HAP-1 (cell line): Measurements from ENCODE around the gene EGFLAM.

Experiments used
- DNase-seq, 2 experiments: peaks; one replicate each; pipeline ENCODE4 v3.0.0-alpha.2; 2016 to 2020; ENCODE audit warnings: low spot score in 2 of 2
- H3K27me3 ChIP-seq: fragments of 250-450 bp; sonication (Bioruptor Pico); 2 replicates; pipeline ENCODE4 v1.5.1; 2020; ENCODE audit warnings: low read depth, mild to moderate bottlenecking, moderate library complexity
- H3K36me3 ChIP-seq: fragments of 250-450 bp; sonication (Bioruptor Pico); replicated peaks from 2 replicates; pipeline ENCODE4 v1.5.1; 2020; ENCODE audit warnings: mild to moderate bottlenecking
- H3K4me1 ChIP-seq: fragments of 250-450 bp; sonication (Bioruptor Pico); 2 replicates; pipeline ENCODE4 v1.5.1; 2020; ENCODE audit warnings: mild to moderate bottlenecking
- H3K4me3 ChIP-seq: fragments of 250-450 bp; sonication (Bioruptor Pico); 2 replicates; pipeline ENCODE4 v1.5.1; 2020; ENCODE audit warnings: mild to moderate bottlenecking, moderate library complexity
- H3K9me3 ChIP-seq: fragments of 250-450 bp; sonication (Bioruptor Pico); 2 replicates; pipeline ENCODE4 v1.5.1; 2020; ENCODE audit warnings: mild to moderate bottlenecking, moderate library complexity
- in situ Hi-C: fragments of 300-500 bp; cut with MboI; formaldehyde crosslinking; loops from 3 replicates; pipeline ENCODE4 v1.14.3; 2020; ENCODE audit warnings: low sequenced_read_pairs, inconsistent platforms, mixed read lengths

EGFLAM gene

DNA sequence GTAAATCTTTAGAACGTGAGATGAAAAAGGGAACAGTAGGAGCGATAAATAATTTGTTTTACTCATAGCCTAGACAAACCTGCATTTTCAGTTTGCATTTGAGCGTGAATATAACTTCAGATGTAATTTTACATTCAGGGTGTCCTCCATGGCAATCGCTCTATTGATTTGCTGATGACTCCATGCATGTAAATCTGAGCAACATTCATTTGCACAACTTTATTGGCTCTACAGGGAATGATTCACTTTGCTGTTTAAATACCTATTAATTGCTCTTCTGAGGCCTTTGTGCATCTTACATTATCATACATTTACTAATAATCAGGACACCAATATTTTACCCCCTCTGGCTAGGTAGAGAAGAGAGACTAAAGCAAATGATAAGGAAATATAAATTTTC is 122.2 kb downstream of the EGFLAM start:
- peak in 1 of 2 experiments; percentile 27 for DNase-seq
- in situ Hi-C loops: no loop called here
- H3K4me3 ChIP-seq: no peak overlapping the region

DNA sequence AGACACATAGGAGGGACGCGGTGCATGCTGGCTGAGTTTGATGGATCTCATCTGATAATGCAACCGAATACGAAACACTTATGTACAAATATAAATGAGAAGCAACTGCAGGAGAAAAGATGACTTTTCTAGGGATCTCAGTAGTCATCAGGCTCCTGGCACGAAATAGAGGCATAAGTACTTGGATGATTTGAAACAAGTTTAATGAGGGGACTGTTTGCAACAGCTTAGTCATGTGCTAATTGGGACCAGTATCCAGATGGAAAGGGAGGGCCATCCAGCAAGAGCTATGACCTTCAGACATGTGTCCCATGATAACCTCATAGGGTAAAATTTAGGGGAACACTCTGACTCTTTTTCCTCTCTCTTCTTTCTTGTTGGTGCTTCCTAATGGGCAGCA is 123.0 kb downstream of the EGFLAM start:
- Histone ChIP-seq H3K4me1 (no peaks in the 10 kb centered on the region), H3K4me3 (no peak overlapping the region), H3K36me3 (no peaks in the 10 kb centered on the region), H3K9me3 (no peaks in the 10 kb centered on the region), H3K27me3 (no peaks in the 10 kb centered on the region)
- in situ Hi-C loops: no loop called here
- DNase-seq: no peak

More for the DNA sequence above, 122.2 kb downstream of the EGFLAM start:
- H3K27me3 ChIP-seq: no peaks in the 10 kb centered on the region
- no peaks in the 10 kb centered on the region for H3K4me1 ChIP-seq
- no peaks in the 10 kb centered on the region for H3K36me3 ChIP-seq
- no peaks in the 10 kb centered on the region for H3K9me3 ChIP-seq

DNA sequence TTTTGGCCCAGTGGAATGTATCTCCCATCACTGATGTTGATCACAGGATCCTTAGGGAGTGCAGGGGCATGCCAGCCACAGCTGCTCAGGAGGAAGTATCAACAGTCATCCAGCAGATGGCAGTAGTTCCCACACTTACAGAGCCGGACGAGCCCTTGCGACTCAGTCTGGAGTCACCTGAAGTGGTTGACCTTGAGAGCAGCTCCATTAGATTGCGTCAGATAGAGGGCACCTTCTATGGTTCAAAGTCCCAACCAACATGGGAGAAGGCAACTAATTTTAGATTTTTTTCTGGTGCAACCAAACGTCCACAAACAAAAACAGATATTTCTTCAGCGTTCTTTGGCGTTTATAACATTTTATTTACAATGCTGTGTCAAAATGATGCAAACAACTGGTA is 124.5 kb downstream of the EGFLAM start:
- Histone ChIP-seq H3K4me1 (no peaks in the 10 kb centered on the region), H3K36me3 (no peaks in the 10 kb centered on the region), H3K9me3 (no peaks in the 10 kb centered on the region), H3K4me3 (no peak overlapping the region), H3K27me3 (no peaks in the 10 kb centered on the region)
- DNase-seq: peak; percentile 67 to 79
- in situ Hi-C loops: no loop called here

DNA sequence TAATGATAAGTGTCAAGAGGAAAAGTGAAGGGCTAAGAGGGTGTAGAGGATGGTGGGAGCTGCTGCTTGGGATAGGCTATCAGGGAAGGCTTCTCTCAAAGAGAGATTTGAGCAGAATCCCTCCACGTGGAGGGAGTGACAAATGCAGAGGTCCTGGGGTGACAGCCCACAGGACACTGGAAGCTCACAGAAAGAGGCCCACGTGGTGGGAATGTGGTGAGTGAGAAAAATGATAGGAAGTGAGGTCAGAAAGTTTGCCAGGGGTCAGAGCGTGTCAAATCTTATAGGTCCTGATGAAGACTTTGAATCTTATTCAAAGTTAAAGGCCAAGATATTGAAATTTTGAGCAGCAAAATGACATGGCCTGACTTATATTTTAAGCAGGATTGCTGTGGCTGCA is 125.3 kb downstream of the EGFLAM start:
- Histone ChIP-seq H3K36me3 (no peaks in the 10 kb centered on the region), H3K4me1 (no peaks in the 10 kb centered on the region), H3K4me3 (no peak overlapping the region), H3K27me3 (no peaks in the 10 kb centered on the region), H3K9me3 (no peaks in the 10 kb centered on the region)
- no peak for DNase-seq
- in situ Hi-C loops: no loop called here

DNA sequence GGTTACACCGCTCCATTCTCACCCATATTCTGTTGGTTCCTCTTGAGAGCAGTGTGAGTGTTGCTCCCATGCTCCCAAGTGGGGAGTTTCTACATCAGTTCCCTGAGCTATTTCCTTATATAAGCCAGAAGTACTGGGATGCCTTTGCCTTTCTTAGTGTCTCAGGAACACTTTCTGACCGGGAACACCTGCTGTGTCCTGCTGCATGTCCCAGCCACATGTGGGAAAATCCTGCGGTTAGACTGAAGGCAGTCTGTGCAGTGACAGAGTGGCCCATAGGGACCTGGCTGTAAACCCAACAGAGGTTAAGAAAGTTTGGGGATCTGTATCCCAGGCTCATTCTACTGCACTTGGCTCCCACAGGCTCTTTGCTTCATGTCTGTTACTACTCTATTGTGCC is 126.0 kb downstream of the EGFLAM start:
- Histone ChIP-seq H3K9me3 (no peaks in the 10 kb centered on the region), H3K36me3 (no peaks in the 10 kb centered on the region), H3K4me3 (no peak overlapping the region), H3K27me3 (no peaks in the 10 kb centered on the region), H3K4me1 (no peaks in the 10 kb centered on the region)
- in situ Hi-C loops: no loop called here
- DNase-seq: no peak

DNA sequence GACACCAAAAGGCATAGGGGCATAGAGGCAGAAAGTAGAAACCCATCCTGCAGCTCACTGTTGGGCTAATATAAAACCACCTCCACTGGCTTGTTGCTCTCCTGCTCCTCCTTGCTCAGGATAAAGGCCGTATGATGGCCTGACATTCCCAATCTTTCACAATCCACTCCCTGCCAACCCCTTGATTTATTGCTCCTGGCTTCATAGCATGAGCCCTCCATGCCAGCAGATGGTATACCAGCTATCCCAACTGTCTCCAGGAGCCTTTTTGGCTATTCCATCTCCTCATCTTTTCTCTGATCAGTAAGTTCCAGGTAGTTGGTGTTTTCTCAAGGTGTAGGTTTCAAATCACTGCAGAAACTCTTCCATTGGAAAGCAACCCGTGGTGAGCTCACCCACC is 128.8 kb downstream of the EGFLAM start:
- Histone ChIP-seq H3K9me3 (no peaks in the 10 kb centered on the region), H3K36me3 (no peaks in the 10 kb centered on the region), H3K4me3 (no peak overlapping the region), H3K4me1 (no peaks in the 10 kb centered on the region), H3K27me3 (no peaks in the 10 kb centered on the region)
- no peak for DNase-seq
- in situ Hi-C loops: no loop called here

DNA sequence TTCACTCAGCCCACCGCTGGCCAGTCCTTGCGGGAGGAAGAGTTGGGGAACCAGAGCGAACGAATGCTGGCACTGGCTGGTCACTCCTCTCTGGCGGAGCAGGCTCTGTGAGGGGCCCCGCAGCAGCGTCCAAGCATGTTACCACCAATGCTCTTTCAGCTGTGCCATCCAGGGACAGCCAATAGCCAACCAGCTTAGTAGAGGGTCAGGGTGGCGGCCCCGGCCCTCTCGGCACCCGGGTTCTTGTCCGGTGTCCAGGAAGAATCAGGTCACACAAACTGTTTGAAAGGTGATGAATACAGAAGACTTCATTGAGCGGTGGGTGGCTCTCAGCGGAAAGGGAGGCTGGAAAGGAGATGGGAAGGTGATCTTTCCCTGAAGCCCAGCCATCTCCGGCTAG is 135.3 kb downstream of the EGFLAM start:
- Histone ChIP-seq H3K27me3 (no peaks in the 10 kb centered on the region), H3K36me3 (no peaks in the 10 kb centered on the region), H3K9me3 (no peaks in the 10 kb centered on the region), H3K4me1 (no peaks in the 10 kb centered on the region), H3K4me3 (no peak overlapping the region)
- DNase-seq: no peak
- in situ Hi-C loops: no loop called here

DNA sequence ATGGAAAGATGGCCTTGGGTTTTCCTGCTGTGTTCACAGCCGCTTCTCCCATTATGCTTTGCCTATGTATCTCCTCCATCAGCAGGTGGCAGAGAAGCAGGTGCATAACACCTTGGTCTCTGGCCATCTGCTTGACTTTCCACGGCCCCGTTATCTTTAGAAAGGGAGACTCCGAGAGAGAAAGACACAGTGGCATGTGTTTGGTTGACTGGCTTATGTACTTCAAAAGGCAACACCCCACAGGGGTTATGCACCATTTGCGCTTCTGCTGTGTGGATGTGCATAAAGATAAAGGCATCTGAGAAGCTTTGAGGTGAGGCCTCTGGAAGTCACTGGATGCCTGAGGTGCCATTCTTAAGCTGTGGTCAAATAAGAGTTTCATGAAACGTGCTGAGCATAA is 138.4 kb downstream of the EGFLAM start:
- no peak for DNase-seq
- no peaks in the 10 kb centered on the region for H3K36me3 ChIP-seq
- in situ Hi-C loops: no loop called here
- H3K4me3 ChIP-seq: no peak overlapping the region
- H3K9me3 ChIP-seq: no peaks in the 10 kb centered on the region
- H3K27me3 ChIP-seq: no peaks in the 10 kb centered on the region
- H3K4me1 ChIP-seq: no peaks in the 10 kb centered on the region

DNA sequence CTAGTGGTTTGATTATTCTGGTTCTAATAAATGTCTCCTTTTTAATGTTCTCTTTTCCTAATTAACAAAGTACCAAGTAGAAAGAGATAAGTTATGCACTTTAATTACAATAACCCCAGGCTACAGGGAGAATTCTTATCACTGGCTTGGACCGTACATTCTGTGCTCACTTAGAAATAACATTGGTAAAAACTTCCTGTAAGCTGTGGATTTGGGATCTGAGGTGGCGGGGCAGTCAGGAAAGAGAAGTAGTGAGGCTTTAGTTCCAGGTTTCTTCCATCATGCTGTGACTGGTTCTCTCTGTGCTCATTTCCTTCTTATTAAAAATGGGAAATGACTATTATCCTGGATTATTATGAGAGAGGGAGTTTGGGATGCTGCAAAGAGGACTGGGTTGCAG is 142.0 kb downstream of the EGFLAM start:
- H3K27me3 ChIP-seq: peaks cover 15% of the 10 kb centered on the region
- H3K4me3 ChIP-seq: no peak overlapping the region
- H3K4me1 ChIP-seq: no peaks in the 10 kb centered on the region
- in situ Hi-C loops: no loop called here
- H3K36me3 ChIP-seq: no peaks in the 10 kb centered on the region
- no peak for DNase-seq
- no peaks in the 10 kb centered on the region for H3K9me3 ChIP-seq

DNA sequence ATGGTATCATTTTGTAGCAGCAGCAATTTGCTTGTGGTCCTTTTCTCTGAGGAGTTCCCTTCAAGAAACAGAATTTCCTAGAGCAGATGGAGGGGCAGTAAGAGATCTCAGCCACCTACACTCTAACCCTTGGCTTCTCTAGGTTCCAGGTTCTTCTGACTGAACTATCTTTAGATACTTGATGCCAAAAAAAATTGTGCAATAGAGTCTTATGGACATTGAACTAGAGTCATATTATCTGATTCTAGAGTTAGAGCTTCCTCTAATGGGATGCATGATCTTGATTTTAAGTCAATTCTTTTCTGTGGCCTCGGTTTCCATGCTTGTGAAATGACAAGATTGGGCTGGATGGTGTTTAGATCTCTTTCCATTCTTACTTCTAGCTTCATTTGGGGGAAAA is 142.8 kb downstream of the EGFLAM start:
- Histone ChIP-seq H3K4me1 (no peaks in the 10 kb centered on the region), H3K36me3 (no peaks in the 10 kb centered on the region), H3K4me3 (no peak overlapping the region), H3K9me3 (no peaks in the 10 kb centered on the region), H3K27me3 (peaks cover 18% of the 10 kb centered on the region)
- in situ Hi-C loops: no loop called here
- no peak for DNase-seq

DNA sequence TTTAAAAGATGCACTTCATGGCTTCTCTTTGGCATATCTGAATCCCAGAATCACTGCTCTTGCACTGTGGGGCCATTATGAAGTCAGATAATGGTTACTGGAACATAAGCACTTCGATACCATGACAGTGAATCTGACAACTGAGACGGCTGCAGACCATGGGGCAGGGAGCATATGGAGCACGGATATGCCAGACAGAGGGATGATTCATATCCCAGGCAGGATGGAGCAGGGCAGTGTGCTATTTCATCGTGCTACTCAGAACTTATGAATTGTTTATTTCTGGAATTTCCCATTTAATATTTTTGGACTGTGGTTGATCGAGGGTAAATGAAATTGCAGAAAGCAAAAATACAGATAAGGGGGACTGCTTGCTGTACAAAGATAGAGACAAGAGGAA is 145.0 kb downstream of the EGFLAM start:
- Histone ChIP-seq H3K36me3 (no peaks in the 10 kb centered on the region), H3K27me3 (peaks cover 18% of the 10 kb centered on the region), H3K4me3 (no peak overlapping the region), H3K9me3 (no peaks in the 10 kb centered on the region), H3K4me1 (no peaks in the 10 kb centered on the region)
- no peak for DNase-seq
- in situ Hi-C loops: no loop called here

DNA sequence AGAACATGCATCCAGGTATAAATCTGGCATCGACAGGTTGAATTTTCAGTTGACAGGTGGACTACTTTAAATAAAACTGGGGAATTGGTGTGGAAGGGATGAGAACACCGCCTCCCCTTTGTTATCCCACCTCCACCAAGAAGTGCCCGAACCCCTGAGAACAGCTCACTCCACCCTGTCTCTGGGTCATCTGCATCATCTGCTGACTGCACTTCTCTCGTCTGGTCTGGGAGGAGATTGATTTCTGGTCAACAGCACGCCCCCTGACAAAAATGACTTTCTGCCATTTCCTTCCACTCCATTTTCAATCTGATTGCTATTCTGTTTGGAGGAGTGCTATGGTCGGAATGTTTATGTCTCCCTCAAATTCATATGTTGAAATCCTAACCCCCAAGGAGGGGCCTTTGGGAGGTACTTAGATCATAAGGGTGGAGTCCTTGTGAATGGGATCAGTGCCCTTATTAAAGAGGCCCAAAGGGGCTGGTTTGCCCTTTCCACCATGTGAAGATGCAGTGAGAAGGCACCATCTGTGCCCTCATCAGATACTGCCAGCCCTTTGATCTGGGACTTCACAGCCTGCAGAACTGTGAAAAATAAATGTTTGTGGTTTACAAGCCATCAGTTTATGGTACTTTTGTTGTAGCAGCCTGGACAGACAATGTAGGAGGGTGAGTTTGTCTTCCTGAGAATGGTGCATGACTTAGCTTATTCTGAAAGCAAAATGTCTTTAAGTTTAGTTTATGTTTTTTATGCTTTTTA is 145.7 kb downstream of the EGFLAM start:
- in situ Hi-C loops: no loop called here
- DNase-seq: no peak
- H3K4me3 ChIP-seq: no peak overlapping the region
- no peaks in the 10 kb centered on the region for H3K9me3 ChIP-seq
- no peaks in the 10 kb centered on the region for H3K36me3 ChIP-seq
- no peaks in the 10 kb centered on the region for H3K4me1 ChIP-seq
- peaks cover 18% of the 10 kb centered on the region for H3K27me3 ChIP-seq

DNA sequence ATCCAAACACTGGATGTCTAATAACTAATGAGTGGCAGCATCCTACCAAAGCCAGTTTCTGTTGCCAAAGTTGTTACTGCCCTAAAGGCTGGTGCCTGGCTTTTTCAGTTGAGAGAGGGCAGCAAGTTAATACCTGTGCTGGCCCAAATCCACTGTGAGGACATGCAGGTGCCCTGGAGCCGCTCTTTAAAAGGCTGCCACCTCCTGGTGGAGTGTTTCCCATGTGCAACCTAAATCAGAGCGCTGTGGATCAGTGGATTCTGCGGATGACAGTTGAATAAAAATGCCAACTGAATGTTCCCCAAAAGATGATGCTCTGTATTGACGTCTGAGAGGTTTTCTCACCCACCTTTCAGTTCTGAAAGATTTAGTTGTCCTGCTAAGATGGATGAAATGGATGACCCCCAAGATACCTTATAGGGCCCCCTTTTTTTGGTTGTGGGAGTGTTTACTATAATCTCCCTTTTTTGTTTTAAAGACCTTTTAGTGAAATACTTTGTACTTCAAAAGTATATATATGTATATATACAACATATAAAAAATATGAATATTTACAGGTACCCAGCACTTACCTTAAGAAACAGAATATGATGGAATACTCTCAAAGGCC is 146.4 kb downstream of the EGFLAM start:
- peak in 1 of 2 experiments; percentile 11 for DNase-seq
- H3K4me1 ChIP-seq: no peaks in the 10 kb centered on the region

DNA sequence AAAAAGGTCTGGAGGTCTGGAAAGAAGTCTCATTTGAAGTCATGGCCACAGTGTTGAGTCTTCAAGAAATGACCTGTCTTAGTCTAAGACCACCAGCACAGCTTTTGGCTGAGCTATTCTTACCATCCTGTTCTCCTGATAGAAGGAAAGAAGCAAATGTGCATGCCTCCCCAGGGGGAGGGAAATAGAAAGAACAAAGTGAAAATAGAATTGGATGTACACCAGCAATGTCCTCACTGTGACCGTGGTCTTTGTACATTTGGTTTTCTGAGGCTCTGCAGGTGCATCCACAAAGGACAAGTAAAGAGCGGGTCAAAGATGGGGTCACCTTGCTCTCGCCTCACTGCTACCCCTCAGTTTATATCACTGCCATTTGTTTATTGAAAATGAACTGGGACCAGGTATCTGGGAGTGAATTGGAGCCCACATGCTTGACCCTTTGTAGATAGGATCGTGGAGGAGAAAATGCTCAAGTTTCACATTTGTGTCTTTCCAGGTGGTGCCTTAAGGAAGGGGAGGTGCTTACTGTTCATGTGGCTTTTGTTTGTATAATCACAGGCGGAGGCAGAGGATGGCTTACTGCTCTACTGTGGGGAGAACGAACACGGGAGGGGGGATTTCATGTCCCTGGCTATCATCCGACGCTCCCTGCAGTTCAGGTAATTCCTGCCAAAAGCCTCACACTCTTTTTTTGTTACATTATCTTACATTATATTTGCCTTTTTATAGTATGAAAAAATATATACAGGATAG is 150.3 kb downstream of the EGFLAM start:
- H3K9me3 ChIP-seq: no peaks in the 10 kb centered on the region
- 0 out of 2 replicates have a peak, but pooled peaks cover 4% of the 10 kb centered on the region for H3K27me3 ChIP-seq
- no peak for DNase-seq
- no peaks in the 10 kb centered on the region for H3K4me1 ChIP-seq
- no peak overlapping the region for H3K4me3 ChIP-seq
- no peaks in the 10 kb centered on the region for H3K36me3 ChIP-seq
- in situ Hi-C loops: no loop called here

More for the DNA sequence above, 146.4 kb downstream of the EGFLAM start:
- H3K4me3 ChIP-seq: no peak overlapping the region
- H3K27me3 ChIP-seq: peaks cover 18% of the 10 kb centered on the region
- no peaks in the 10 kb centered on the region for H3K36me3 ChIP-seq
- in situ Hi-C loops: no loop called here
- no peaks in the 10 kb centered on the region for H3K9me3 ChIP-seq
